HCT116 (cell line): ENCODE data around the gene RACGAP1. TPM values are rescaled to one million over a fixed set of nuclear protein-coding genes. Genes with fewer than 3 reads are reported as not detected.

Experiments used
- ATAC-seq: fragments of 200-7000 bp; cut with Tn5 transposase; 2 replicates; pipeline ENCODE4 v1.9.1; 2020; ENCODE audit warnings: mild to moderate bottlenecking, moderate library complexity
- BruUV-seq: library from RNA; stranded (reverse); fragments of 400-500 nt; replicated peaks from 2 replicates; lab custom pipeline; 2021; lab: Mats Ljungman, UMichigan
- CTCF ChIA-PET: fragments of 300-600 bp; sonication (Branson Sonifier 250); formaldehyde crosslinking; loops from one replicate; lab custom pipeline; 2021; ENCODE audit warnings: antibody characterized with exemption; lab: Charles Lee
- POLR2A ChIA-PET: fragments of 300-600, 350-600 bp; sonication (Branson Sonifier 250); formaldehyde crosslinking; loops from one replicate; lab custom pipeline; 2021; ENCODE audit warnings: antibody characterized with exemption; lab: Charles Lee
- RAD21 ChIA-PET, 2 experiments: fragments of 300-600 bp; sonication (Branson Sonifier 250); formaldehyde crosslinking; loops; one replicate each; lab custom pipeline; 2023; ENCODE audit warnings: low total read pairs in 2 of 2; ENCODE audit not compliant: uncharacterized antibody in 2 of 2, unreplicated experiment in 2 of 2, low non-redundant PET in 1 of 2; lab: Charles Lee
- DNase-seq: peaks from one replicate; pipeline ENCODE4 v3.0.0-alpha.2; 2010; ENCODE audit warnings: low read depth, low spot score
- H2AFZ ChIP-seq: fragments of 200-600 bp; shearing (Covaris generic), sonication (generic); 2 replicates; pipeline ENCODE4 v1.6.1; 2017; ENCODE audit warnings: low read depth, mixed run types, mixed read lengths, antibody characterized with exemption, low read length; ENCODE audit not compliant: poor library complexity, severe bottlenecking
- H3K27ac ChIP-seq: 2 replicates; pipeline ENCODE4 v1.5.1; 2012; ENCODE audit warnings: low read depth, low read length
- H3K27me3 ChIP-seq: fragments of 200-600 bp; sonication (generic); 2 replicates; pipeline ENCODE4 v1.6.1; 2016; ENCODE audit warnings: mixed run types, low read length, mixed read lengths; ENCODE audit not compliant: insufficient read depth
- H3K36me3 ChIP-seq, 2 experiments: fragments of 200-500 bp in 1 of 2; fragments of 200-600 bp in 1 of 2; sonication (Bioruptor generic) in 1 of 2; sonication (generic) in 1 of 2; 2 replicates each; pipeline versions ENCODE4 v1.5.1 to v1.6.1; 2014 to 2016; ENCODE audit warnings: low read length in 2 of 2, inconsistent platforms in 1 of 2, mixed read lengths in 1 of 2, mixed run types in 1 of 2; ENCODE audit not compliant: insufficient read depth in 2 of 2, control insufficient read depth in 1 of 2
- H3K4me1 ChIP-seq, 2 experiments: fragments of 200-600 bp in 1 of 2; sonication (generic) in 1 of 2; 2 replicates each; pipeline versions ENCODE4 v1.5.1 to v1.6.1; 2012 to 2017; ENCODE audit warnings: low read length in 2 of 2, inconsistent platforms in 1 of 2, mild to moderate bottlenecking in 1 of 2, mixed read lengths in 1 of 2, mixed run types in 1 of 2, moderate library complexity in 1 of 2; ENCODE audit not compliant: insufficient read depth in 2 of 2, control insufficient read depth in 1 of 2
- H3K4me2 ChIP-seq: fragments of 200-600 bp; sonication (generic); 2 replicates; pipeline ENCODE4 v1.6.1; 2017; ENCODE audit warnings: mixed run types, low read length, mixed read lengths
- H3K4me3 ChIP-seq, 2 experiments: fragments of 200-600 bp in 1 of 2; sonication (generic) in 1 of 2; replicated peaks in 1 of 2; 2 replicates each; pipeline ENCODE4 v1.5.1; 2011 to 2016; ENCODE audit warnings: low read length in 2 of 2, control low read depth in 1 of 2, low read depth in 1 of 2, mild to moderate bottlenecking in 1 of 2, mixed read lengths in 1 of 2, mixed run types in 1 of 2
- H3K79me2 ChIP-seq: fragments of 200-600 bp; sonication (generic); 2 replicates; pipeline ENCODE4 v1.6.1; 2017; ENCODE audit warnings: mild to moderate bottlenecking, mixed run types, low read length, moderate library complexity, mixed read lengths; ENCODE audit not compliant: insufficient read depth
- H3K9ac ChIP-seq: fragments of 200-600 bp; sonication (generic); 2 replicates; pipeline ENCODE4 v1.6.1; 2016; ENCODE audit warnings: low read length, mixed read lengths
- H3K9me2 ChIP-seq: fragments of 200-600 bp; sonication (generic), shearing (Covaris generic); 2 replicates; pipeline ENCODE4 v1.6.1; 2017; ENCODE audit warnings: mixed run types, mild to moderate bottlenecking, moderate library complexity; ENCODE audit not compliant: insufficient read depth
- H3K9me3 ChIP-seq, 2 experiments: fragments of 200-500 bp in 1 of 2; fragments of 200-600 bp in 1 of 2; sonication (Bioruptor generic) in 1 of 2; sonication (generic) in 1 of 2; 2 replicates each; pipeline ENCODE4 v1.6.1; 2014 to 2017; ENCODE audit warnings: low read length in 2 of 2, mixed read lengths in 2 of 2, inconsistent platforms in 1 of 2, low read depth in 1 of 2, mild to moderate bottlenecking in 1 of 2, mixed run types in 1 of 2, moderate library complexity in 1 of 2; ENCODE audit not compliant: control insufficient read depth in 1 of 2, insufficient read depth in 1 of 2
- H4K20me1 ChIP-seq: fragments of 200-600 bp; sonication (generic), shearing (Covaris generic); 2 replicates; pipeline ENCODE4 v1.6.1; 2017; ENCODE audit warnings: mixed run types, mild to moderate bottlenecking, moderate library complexity; ENCODE audit not compliant: insufficient read depth
- ATF3 ChIP-seq: IDR thresholded peaks from 2 replicates; pipeline ENCODE4 v1.6.1; 2012
- CEBPB ChIP-seq: IDR thresholded peaks from 2 replicates; pipeline ENCODE4 v1.6.1; 2012; ENCODE audit warnings: low read depth
- EGR1 ChIP-seq: IDR thresholded peaks from 2 replicates; pipeline ENCODE4 v1.6.1; 2012; ENCODE audit warnings: low read depth
- EZH2 ChIP-seq: fragments of 200-600 bp; sonication (generic); IDR thresholded peaks from 2 replicates; pipeline ENCODE4 v1.6.1; 2017; ENCODE audit warnings: antibody characterized with exemption, mixed run types
- EZH2phosphoT487 ChIP-seq: fragments of 200-600 bp; IDR thresholded peaks from 2 replicates; pipeline ENCODE4 v1.6.1; 2018; ENCODE audit warnings: antibody characterized with exemption, borderline replicate concordance
- FOSL1 ChIP-seq: IDR thresholded peaks from 2 replicates; pipeline ENCODE4 v1.6.1; 2012; ENCODE audit warnings: low read depth
- JUND ChIP-seq: IDR thresholded peaks from 2 replicates; pipeline ENCODE4 v1.6.1; 2012
- POLR2AphosphoS5 ChIP-seq: IDR thresholded peaks from 2 replicates; pipeline ENCODE4 v1.6.1; 2011; ENCODE audit warnings: mild to moderate bottlenecking, low read depth, low read length, moderate library complexity
- RAD21 ChIP-seq: IDR thresholded peaks from 2 replicates; pipeline ENCODE4 v1.6.1; 2012; ENCODE audit warnings: low read depth, mild to moderate bottlenecking
- SP1 ChIP-seq: IDR thresholded peaks from 2 replicates; pipeline ENCODE4 v1.6.1; 2012; ENCODE audit warnings: low read depth
- ZFX ChIP-seq: fragments of 450-650 bp; IDR thresholded peaks from 2 replicates; pipeline ENCODE4 v1.6.1; 2017
- intact Hi-C: fragments of 100-400 bp; cut with micrococcal nuclease; formaldehyde crosslinking; loops from 2 replicates; pipeline ENCODE4 v1.10.0; 2022
- total RNA-seq: library from RNA; stranded (reverse); gene quantifications from one replicate; pipeline ENCODE4 v1.2.1, GENCODE V29; 2021; ENCODE audit not compliant: unreplicated experiment

RACGAP1 gene
- total RNA-seq, 1 experiment from 2014 or later = 147 TPM

GRCh38 chr12:49952391-49953055 lies 72.8 kb downstream of the RACGAP1 start:
- H4K20me1 ChIP-seq = no peaks in the 10 kb centered on the region
- no peaks in the 10 kb centered on the region for H3K9me3 ChIP-seq
- DNase-seq = no peak
- ChIA-PET POLR2A (no interaction called here), RAD21 (no interaction called here), CTCF (no interaction called here)
- intact Hi-C loops = no loop called here
- BruUV-seq = no TSS peak
- TF ChIP-seq SP1 = no peak
- no peak for TF ChIP-seq ZFX
- TF ChIP-seq POLR2AphosphoS5 = no peak
- no peak for TF ChIP-seq ATF3
- no peak for TF ChIP-seq CEBPB
- no peak for TF ChIP-seq EGR1
- no peak for TF ChIP-seq EZH2phosphoT487
- TF ChIP-seq JUND = no peak
- TF ChIP-seq RAD21 = no peak
- no peak for TF ChIP-seq FOSL1
- ATAC-seq = no peak
- no peak overlapping the region for H2AFZ ChIP-seq
- H3K9me2 ChIP-seq = no peaks in the 10 kb centered on the region
- H3K4me3 ChIP-seq = no peak overlapping the region
- H3K9ac ChIP-seq = no peak overlapping the region
- no peak overlapping the region for H3K4me2 ChIP-seq
- H3K79me2 ChIP-seq = no peaks in the 10 kb centered on the region
- no peak overlapping the region for H3K27ac ChIP-seq
- no peaks in the 10 kb centered on the region for H3K4me1 ChIP-seq
- H3K27me3 ChIP-seq = no peaks in the 10 kb centered on the region
- no peaks in the 10 kb centered on the region for H3K36me3 ChIP-seq

DNA sequence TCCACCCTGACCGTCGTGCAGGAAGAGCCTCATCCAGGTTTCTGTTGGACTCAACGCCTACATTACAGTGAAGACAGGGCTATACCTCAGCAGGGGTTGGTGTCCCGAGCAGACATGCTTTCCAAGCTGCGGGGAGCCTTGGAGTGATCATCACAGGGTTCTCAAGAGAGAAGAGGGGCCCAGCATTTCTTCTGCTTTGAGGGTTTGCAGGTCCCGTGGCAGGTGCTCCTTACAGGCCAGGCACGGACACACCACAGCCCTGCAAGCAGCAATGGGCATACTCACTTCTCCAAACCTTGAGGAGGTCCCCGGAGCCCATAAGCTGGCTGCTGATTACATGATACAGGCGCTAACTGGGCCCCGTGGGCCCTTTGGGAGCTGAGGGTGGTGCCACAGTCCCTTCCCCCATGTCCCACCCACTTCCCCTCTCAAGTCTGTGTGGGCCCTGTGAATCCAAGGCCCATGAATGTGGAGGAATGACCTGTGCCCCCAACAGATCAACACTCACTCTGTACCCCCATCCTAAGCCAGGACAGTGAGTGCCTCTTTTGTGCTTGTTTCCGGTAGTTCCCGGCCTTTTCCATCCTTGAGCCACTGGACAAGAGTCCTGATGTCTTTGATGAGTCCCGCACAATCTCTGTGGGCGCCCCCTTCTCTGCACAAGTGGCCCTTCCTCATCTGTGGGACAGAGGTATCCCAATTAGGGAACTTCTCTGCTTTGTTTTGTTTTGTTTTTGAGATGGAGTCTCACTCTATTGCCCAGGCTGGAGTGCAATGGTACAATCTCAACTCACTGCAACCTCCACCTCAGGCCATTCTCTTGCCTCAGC lies 73.7 kb downstream of the RACGAP1 start:
- no peaks in the 10 kb centered on the region for H3K4me1 ChIP-seq
- TF ChIP-seq EZH2 = no peak
- ChIA-PET RAD21 (no interaction called here), CTCF (no interaction called here), POLR2A (no interaction called here)
- H3K9me3 ChIP-seq = no peaks in the 10 kb centered on the region
- H2AFZ ChIP-seq = no peak overlapping the region
- DNase-seq = no peak
- intact Hi-C loops = no loop called here
- H3K27me3 ChIP-seq = no peaks in the 10 kb centered on the region
- no peak overlapping the region for H3K4me2 ChIP-seq
- H3K9ac ChIP-seq = no peak overlapping the region
- BruUV-seq = no TSS peak
- H3K27ac ChIP-seq = no peak overlapping the region
- no peak for ATAC-seq
- no peaks in the 10 kb centered on the region for H4K20me1 ChIP-seq
- no peak overlapping the region for H3K4me3 ChIP-seq
- H3K79me2 ChIP-seq = no peaks in the 10 kb centered on the region
- no peaks in the 10 kb centered on the region for H3K36me3 ChIP-seq
- no peaks in the 10 kb centered on the region for H3K9me2 ChIP-seq
